Fibroblast of villous mesenchyme (primary cell): ENCODE results near the gene KRT33A. TPM values are rescaled to one million over a fixed set of nuclear protein-coding genes. Genes with fewer than 3 reads are reported as not detected.
A peak's percentile ranks its signal among the peaks of the same experiment; 100 is the strongest.
"Not testable (repeated sequence)": the region's sequence is repeated elsewhere in the genome, so short reads cannot be mapped to it uniquely, and the experiment has no call there.

Source experiments
- DNase-seq: peaks from one replicate; pipeline ENCODE4 v3.0.0-alpha.2; 2010; ENCODE audit warnings: low read depth
- H3K4me3 ChIP-seq: 2 replicates; pipeline ENCODE4 v1.5.1; 2011; ENCODE audit warnings: low read depth, mild to moderate bottlenecking, low read length
- total RNA-seq: library from RNA; depleted of rRNA; stranded (reverse); fragments of >200 nt; gene quantifications from 2 replicates; pipeline ENCODE4 v1.2.3, GENCODE V29; 2012
- TF ChIP-seq, protein P1 (sequence below): IDR thresholded peaks from 2 replicates; pipeline ENCODE4 v1.5.1; 2012; ENCODE audit warnings: low read depth, mild to moderate bottlenecking, low read length; ENCODE audit not compliant: insufficient read depth

Gene KRT33A
- total RNA-seq, 1 donor: not detected

DNA sequence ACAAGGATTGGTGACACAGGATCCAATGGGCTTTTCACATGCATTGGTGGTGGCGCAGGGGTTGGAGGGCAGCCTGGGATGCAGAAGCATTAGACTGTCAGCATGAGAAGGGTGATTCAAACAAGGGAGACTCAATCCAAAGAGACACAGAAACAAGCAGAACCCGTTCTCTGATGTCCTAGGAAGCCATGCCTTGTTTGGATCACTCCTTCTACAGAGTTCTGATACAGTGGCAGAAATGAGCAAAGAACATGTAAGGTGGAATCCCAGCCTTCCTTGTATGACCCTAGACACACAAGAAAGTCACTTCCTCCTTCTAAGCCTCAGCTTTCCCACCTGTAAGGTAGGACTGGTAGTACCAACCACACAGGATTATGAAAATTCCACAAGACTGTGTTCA lies 13.3 kb upstream of the KRT33A start:
- no peak overlapping the region for H3K4me3 ChIP-seq
- DNase-seq: no peak
- TF ChIP-seq, protein P1, sequence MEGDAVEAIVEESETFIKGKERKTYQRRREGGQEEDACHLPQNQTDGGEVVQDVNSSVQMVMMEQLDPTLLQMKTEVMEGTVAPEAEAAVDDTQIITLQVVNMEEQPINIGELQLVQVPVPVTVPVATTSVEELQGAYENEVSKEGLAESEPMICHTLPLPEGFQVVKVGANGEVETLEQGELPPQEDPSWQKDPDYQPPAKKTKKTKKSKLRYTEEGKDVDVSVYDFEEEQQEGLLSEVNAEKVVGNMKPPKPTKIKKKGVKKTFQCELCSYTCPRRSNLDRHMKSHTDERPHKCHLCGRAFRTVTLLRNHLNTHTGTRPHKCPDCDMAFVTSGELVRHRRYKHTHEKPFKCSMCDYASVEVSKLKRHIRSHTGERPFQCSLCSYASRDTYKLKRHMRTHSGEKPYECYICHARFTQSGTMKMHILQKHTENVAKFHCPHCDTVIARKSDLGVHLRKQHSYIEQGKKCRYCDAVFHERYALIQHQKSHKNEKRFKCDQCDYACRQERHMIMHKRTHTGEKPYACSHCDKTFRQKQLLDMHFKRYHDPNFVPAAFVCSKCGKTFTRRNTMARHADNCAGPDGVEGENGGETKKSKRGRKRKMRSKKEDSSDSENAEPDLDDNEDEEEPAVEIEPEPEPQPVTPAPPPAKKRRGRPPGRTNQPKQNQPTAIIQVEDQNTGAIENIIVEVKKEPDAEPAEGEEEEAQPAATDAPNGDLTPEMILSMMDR: no peak

DNA sequence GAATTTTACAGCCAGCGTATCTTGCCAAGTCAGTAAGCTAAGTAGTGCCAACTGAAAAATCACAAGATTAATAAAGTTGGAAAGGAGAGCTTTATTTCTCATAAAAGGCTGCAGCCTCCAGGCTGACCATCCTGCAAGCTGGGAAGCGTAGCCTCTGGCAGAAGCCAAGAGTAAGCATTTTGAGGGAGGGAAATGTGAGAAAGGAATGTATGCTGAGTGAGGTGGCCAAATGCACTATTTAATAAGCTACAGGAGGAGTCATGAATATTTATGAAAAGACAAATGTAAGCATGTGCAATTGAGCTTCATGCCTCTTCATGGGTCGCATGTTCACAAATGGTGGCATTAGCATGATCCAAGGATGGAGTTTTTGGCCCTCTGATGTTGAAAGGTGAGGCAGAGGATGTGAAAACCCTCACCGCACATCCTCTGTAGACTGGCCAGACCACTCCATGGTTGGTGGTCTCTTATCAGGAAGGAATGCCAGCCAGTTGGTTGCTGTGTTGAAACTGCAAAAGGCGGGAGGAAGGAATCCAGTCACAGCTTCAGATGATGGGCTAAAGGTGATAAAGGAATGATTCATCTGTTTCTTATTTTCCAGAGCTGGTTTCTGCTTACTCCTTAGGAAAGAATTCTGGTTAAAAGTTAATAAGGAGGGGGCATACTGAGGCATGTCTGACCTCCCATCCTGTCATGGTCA lies 9.8 kb upstream of the KRT33A start:
- peak; percentile 77 for DNase-seq
- H3K4me3 ChIP-seq: no peak overlapping the region

DNA sequence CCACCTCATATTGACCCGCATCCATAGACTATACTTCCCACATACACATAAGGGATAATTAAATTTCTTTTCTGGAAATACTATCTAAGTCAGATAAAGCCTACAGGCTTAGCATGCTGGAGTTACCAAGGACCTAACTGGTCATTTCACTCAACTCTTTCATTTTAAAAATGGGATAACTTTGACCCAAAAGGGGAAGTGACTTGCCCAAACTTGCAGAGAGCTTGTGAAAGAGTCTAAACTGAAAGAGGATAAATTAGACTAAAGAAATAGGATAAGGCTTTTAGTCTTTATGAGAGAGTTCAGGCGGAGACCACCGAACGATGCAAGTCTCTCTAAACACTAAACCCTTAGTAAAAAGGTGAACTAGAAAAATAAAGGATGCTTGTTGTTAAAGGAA lies 3.9 kb upstream of the KRT33A start:
- H3K4me3 ChIP-seq: no peak overlapping the region
- TF ChIP-seq, protein P1: no peak
- DNase-seq: no peak

More for the DNA sequence above, 9.8 kb upstream of the KRT33A start:
- TF ChIP-seq, protein P1: no peak

DNA sequence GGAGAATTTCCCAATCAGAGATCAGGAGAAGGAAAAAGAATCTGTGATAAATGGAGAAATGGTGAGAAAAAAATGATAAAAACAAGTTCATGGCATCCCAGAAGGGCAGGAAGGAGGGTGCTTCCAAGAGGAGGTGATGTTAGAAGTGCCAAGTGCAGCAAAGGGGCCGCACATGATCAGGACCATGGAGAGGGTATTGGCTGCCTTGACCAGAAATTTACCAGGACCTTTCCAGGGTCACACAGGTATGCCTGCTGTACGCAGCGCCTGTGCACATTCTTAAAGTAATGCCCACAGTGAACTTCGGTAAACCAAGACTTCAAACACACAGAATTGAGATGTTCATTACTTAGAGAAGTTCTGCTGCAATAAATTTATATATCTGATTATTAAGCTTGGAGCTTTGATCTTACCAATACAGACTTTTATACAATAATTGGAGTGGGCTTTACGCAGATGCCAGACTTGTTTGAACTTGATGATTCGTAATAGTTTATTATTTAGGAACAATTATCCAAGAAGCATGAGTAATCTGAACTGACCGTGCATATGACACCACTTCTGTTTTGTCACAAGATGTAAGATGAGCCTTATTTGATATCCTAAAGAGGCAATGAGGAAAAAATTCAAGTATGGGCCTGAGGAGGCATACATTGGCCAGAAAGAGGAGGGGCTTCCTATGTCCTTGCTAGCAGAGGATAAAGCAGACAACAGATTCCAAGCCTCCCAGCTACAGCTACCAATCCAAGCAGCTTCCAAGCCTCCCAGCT lies 2.2 kb upstream of the KRT33A start:
- no peak overlapping the region for H3K4me3 ChIP-seq
- peak; percentile 8 for DNase-seq
- TF ChIP-seq, protein P1: no peak

DNA sequence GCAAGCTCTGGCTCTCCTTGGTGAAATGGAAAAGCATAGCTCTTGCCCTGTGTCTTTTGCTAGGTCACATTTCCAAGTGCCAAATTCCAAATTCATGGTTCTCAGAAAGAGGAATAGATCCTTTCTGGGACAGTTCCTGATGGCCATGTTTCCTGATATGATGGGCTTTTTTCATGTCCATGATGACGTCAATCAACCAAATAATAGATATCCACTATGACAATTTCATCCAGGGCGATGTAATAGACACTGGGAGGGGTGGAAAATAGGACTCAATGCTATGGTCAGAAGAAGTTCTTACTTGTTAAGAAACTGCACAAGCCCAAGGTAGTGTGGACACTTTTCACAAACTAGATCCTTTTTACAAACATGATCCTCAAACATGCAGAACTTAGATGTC lies 549 bp upstream of the KRT33A start:
- H3K4me3 ChIP-seq: no peak overlapping the region
- TF ChIP-seq, protein P1: no peak

DNA sequence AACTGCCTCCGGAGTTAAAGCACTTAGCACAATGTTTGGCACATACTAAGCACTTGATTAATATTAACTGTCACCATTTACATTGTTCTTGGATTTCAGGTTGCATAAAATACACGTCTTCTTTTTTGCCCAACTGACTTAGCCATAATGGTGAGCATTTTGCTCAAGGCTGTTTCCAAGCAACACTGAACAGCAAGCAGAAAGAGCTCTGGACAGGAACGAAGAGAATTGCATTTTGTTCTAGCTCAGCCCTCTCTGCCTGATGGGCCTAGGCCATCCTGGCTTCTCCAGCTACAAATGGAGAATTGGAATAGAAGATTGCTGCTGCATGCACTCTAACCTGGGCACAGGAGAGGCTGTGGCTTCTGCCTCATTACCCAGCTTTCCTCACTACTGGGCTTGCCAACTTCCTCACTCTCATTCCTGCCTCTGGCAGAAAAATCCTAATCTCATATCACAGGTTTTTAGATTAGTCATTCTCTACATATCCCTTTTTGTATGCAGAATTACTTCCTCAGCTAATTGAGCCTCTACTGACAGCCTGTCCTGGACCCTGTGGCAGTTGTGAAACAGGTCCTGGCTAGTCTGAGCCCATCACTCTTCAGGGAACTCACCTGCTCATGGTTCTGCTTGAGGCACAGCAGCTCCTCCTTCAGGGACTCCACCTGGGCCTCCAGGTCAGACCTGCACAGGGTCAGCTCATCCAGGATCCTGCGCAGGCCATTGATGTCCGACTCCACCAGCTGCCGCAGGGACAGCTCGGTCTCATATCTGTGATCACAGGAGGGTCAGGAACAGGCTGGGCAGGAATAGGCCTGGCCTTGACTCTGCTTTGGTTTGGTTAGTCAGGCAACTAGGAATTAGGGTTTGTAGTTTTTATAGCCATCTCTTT lies 2.5 kb downstream of the KRT33A start:
- TF ChIP-seq, protein P1: no peak
- no peak for DNase-seq
- H3K4me3 ChIP-seq: no peak overlapping the region

More for the DNA sequence above, 549 bp upstream of the KRT33A start:
- DNase-seq: no peak

DNA sequence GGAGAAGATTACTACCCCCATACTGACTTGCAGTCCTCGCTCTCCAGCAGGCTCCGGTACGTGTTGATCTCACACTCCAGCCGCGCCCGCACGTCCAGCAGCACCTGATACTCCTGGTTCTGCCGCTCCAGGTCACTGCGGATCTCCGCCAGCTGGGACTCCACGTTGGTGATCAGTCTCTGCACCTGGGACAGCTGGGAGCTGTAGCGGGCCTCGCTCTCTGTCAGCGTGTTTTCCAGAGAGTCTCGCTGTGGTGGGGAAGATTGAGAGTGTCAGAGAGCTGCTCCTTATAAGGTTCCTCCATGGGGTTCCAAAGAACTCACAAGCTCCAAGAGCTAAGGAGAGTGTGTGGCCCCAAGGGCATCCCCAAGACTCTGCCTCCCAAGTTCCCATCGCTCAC lies 4.2 kb downstream of the KRT33A start:
- H3K4me3 ChIP-seq, DNase-seq: not testable (repeated sequence)
